H7 (cell line): ENCODE results near the gene SEMA7A. TPM values are rescaled to one million over a fixed set of nuclear protein-coding genes. Genes with fewer than 3 reads are reported as not detected.

Source experiments
- DNase-seq: peaks from one replicate; pipeline ENCODE4 v3.0.0; 2012
- H3K27me3 ChIP-seq: 2 replicates; pipeline ENCODE4 v1.6.0; 2011; ENCODE audit warnings: mild to moderate bottlenecking, low read length; ENCODE audit not compliant: control insufficient read depth, insufficient read depth
- H3K36me3 ChIP-seq: replicated peaks from 2 replicates; pipeline ENCODE4 v1.5.1; 2011; ENCODE audit warnings: low read length; ENCODE audit not compliant: control insufficient read depth, insufficient read depth
- H3K4me3 ChIP-seq: 2 replicates; pipeline ENCODE4 v1.5.1; 2011; ENCODE audit warnings: low read depth, mild to moderate bottlenecking, control low read depth, low read length, moderate library complexity; ENCODE audit not compliant: insufficient read depth
- total RNA-seq: library from RNA; depleted of rRNA; stranded (reverse); fragments of >200 nt; shearing (Covaris generic); gene quantifications from 2 replicates; pipeline ENCODE4 v1.2.3, GENCODE V29; 2014

The SEMA7A gene
- total RNA-seq, 1 experiment from 2014 or later, result 36.0 TPM

GRCh38 chr15:74406992-74407705, 26.6 kb downstream of the SEMA7A start:
- Histone ChIP-seq H3K4me3 (no peak overlapping the region), H3K36me3 (no peaks in the 10 kb centered on the region; the same call in 1 of the 2 replicates), H3K27me3 (no peaks in the 10 kb centered on the region)
- peak; percentile 84 for DNase-seq

- H3K36me3 ChIP-seq, result no peaks in the 10 kb centered on the region; the same call in 1 of the 2 replicates
- H3K4me3 ChIP-seq, result no peak overlapping the region
- no peaks in the 10 kb centered on the region for H3K27me3 ChIP-seq
- DNase-seq, result no peak
These were observed 27.2 kb downstream of the SEMA7A start for GRCh38 chr15:74406517-74406916.

- DNase-seq, result no peak
- Histone ChIP-seq H3K4me3 (no peak overlapping the region), H3K27me3 (no peaks in the 10 kb centered on the region), H3K36me3 (no peaks in the 10 kb centered on the region; the same call in 1 of the 2 replicates)
These were observed 27.9 kb downstream of the SEMA7A start for GRCh38 chr15:74405823-74406222.

- no peak for DNase-seq
- Histone ChIP-seq H3K36me3 (no peaks in the 10 kb centered on the region), H3K4me3 (no peak overlapping the region), H3K27me3 (no peaks in the 10 kb centered on the region)
These were observed 29.7 kb downstream of the SEMA7A start for GRCh38 chr15:74403991-74404563.

- Histone ChIP-seq H3K4me3 (no peak overlapping the region), H3K36me3 (no peaks in the 10 kb centered on the region), H3K27me3 (no peaks in the 10 kb centered on the region)
- no peak for DNase-seq
These were observed 30.2 kb downstream of the SEMA7A start for GRCh38 chr15:74403588-74403919.

GRCh38 chr15:74402873-74403587, 30.7 kb downstream of the SEMA7A start:
- no peak for DNase-seq
- H3K4me3 ChIP-seq, result no peak overlapping the region

GRCh38 chr15:74402337-74402841, 31.4 kb downstream of the SEMA7A start:
- Histone ChIP-seq H3K27me3 (no peaks in the 10 kb centered on the region), H3K36me3 (no peaks in the 10 kb centered on the region), H3K4me3 (no peak overlapping the region)
- DNase-seq, result no peak

More at GRCh38 chr15:74402873-74403587, 30.7 kb downstream of the SEMA7A start:
- no peaks in the 10 kb centered on the region for H3K36me3 ChIP-seq
- H3K27me3 ChIP-seq, result no peaks in the 10 kb centered on the region

- Histone ChIP-seq H3K36me3 (no peaks in the 10 kb centered on the region), H3K4me3 (no peak overlapping the region)
- no peak for DNase-seq
These were observed 32.6 kb downstream of the SEMA7A start for GRCh38 chr15:74400915-74401757.

GRCh38 chr15:74400313-74400860, 33.4 kb downstream of the SEMA7A start:
- no peak overlapping the region for H3K4me3 ChIP-seq

More at GRCh38 chr15:74400915-74401757, 32.6 kb downstream of the SEMA7A start:
- no peaks in the 10 kb centered on the region for H3K27me3 ChIP-seq

GRCh38 chr15:74399511-74400312, 34.0 kb downstream of the SEMA7A start:
- no peaks in the 10 kb centered on the region for H3K27me3 ChIP-seq

More at GRCh38 chr15:74400313-74400860, 33.4 kb downstream of the SEMA7A start:
- H3K27me3 ChIP-seq, result no peaks in the 10 kb centered on the region
- DNase-seq, result no peak
- no peaks in the 10 kb centered on the region for H3K36me3 ChIP-seq

GRCh38 chr15:74399100-74399499, 34.7 kb downstream of the SEMA7A start:
- no peaks in the 10 kb centered on the region for H3K27me3 ChIP-seq
- no peak overlapping the region for H3K4me3 ChIP-seq
- no peak for DNase-seq
- H3K36me3 ChIP-seq, result no peaks in the 10 kb centered on the region

More at GRCh38 chr15:74399511-74400312, 34.0 kb downstream of the SEMA7A start:
- DNase-seq, result no peak
- H3K4me3 ChIP-seq, result no peak overlapping the region
- H3K36me3 ChIP-seq, result no peaks in the 10 kb centered on the region

- no peak overlapping the region for H3K4me3 ChIP-seq
- DNase-seq, result no peak
- no peaks in the 10 kb centered on the region for H3K27me3 ChIP-seq
- no peaks in the 10 kb centered on the region for H3K36me3 ChIP-seq
These were observed 35.6 kb downstream of the SEMA7A start for GRCh38 chr15:74398183-74398582.
